H9 (cell line): ENCODE measurements around the gene TRPM5. TPM values are rescaled to one million over a fixed set of nuclear protein-coding genes. Genes with fewer than 3 reads are reported as not detected.

Experiments used
- DNase-seq: peaks from one replicate; pipeline ENCODE4 v3.0.0-alpha.2; 2017
- H2AFZ ChIP-seq: one replicate; pipeline ENCODE4 v1.6.1; 2013; ENCODE audit warnings: mild to moderate bottlenecking, low read length, control low read depth, moderate library complexity
- H2AK5ac ChIP-seq: 2 replicates; pipeline ENCODE4 v1.6.1; 2013; ENCODE audit warnings: low read length, control low read depth, mixed read lengths; ENCODE audit not compliant: insufficient read length
- H2BK120ac ChIP-seq: one replicate; pipeline ENCODE4 v1.6.1; 2013; ENCODE audit warnings: low read depth, mild to moderate bottlenecking, low read length, control low read depth, inconsistent platforms; ENCODE audit not compliant: poor library complexity, severe bottlenecking
- H2BK12ac ChIP-seq: 2 replicates; pipeline ENCODE4 v1.6.1; 2013; ENCODE audit warnings: low read length, control low read depth, mixed read lengths, low read depth; ENCODE audit not compliant: insufficient read length
- H2BK15ac ChIP-seq: 2 replicates; pipeline ENCODE4 v1.6.1; 2013; ENCODE audit warnings: low read depth, low read length, control low read depth
- H2BK20ac ChIP-seq: one replicate; pipeline ENCODE4 v1.6.1; 2013; ENCODE audit warnings: low read depth, mild to moderate bottlenecking, low read length, control low read depth, inconsistent platforms; ENCODE audit not compliant: poor library complexity, severe bottlenecking
- H2BK5ac ChIP-seq: 2 replicates; pipeline ENCODE4 v1.6.1; 2013; ENCODE audit warnings: low read length, control low read depth, mixed read lengths; ENCODE audit not compliant: insufficient read length
- H3K14ac ChIP-seq: 2 replicates; pipeline ENCODE4 v1.6.1; 2013; ENCODE audit warnings: low read length, control low read depth; ENCODE audit not compliant: insufficient read depth
- H3K18ac ChIP-seq: 2 replicates; pipeline ENCODE4 v1.6.1; 2013; ENCODE audit warnings: low read depth, mild to moderate bottlenecking, mixed read lengths, low read length, control low read depth; ENCODE audit not compliant: insufficient read length
- H3K23ac ChIP-seq: 2 replicates; pipeline ENCODE4 v1.6.1; 2013; ENCODE audit warnings: low read length, control low read depth, mixed read lengths, low read depth; ENCODE audit not compliant: insufficient read length
- H3K23me2 ChIP-seq: 2 replicates; pipeline ENCODE4 v1.6.1; 2013; ENCODE audit warnings: low read depth, mild to moderate bottlenecking, mixed read lengths, low read length, control low read depth; ENCODE audit not compliant: insufficient read length, poor library complexity, severe bottlenecking
- H3K27ac ChIP-seq: 2 replicates; pipeline ENCODE4 v1.5.1; 2013; ENCODE audit warnings: low read length, control low read depth, mixed read lengths, low read depth; ENCODE audit not compliant: insufficient read length
- H3K27me3 ChIP-seq: 2 replicates; pipeline ENCODE4 v1.6.1; 2013; ENCODE audit warnings: low read length, control low read depth, inconsistent platforms; ENCODE audit not compliant: insufficient read depth
- H3K4ac ChIP-seq: 2 replicates; pipeline ENCODE4 v1.6.1; 2013; ENCODE audit warnings: low read depth, mild to moderate bottlenecking, control low read depth, inconsistent platforms, low read length, moderate library complexity
- H3K4me1 ChIP-seq: 2 replicates; pipeline ENCODE4 v1.6.1; 2013; ENCODE audit warnings: low read length, control low read depth, inconsistent platforms; ENCODE audit not compliant: insufficient read depth
- H3K4me2 ChIP-seq: 2 replicates; pipeline ENCODE4 v1.6.1; 2013; ENCODE audit warnings: low read length, control low read depth, mixed read lengths; ENCODE audit not compliant: insufficient read length, insufficient read depth
- H3K56ac ChIP-seq: 2 replicates; pipeline ENCODE4 v1.6.1; 2013; ENCODE audit warnings: low read depth, mild to moderate bottlenecking, mixed read lengths, low read length, control low read depth; ENCODE audit not compliant: insufficient read length
- H3K79me1 ChIP-seq: 2 replicates; pipeline ENCODE4 v1.6.1; 2013; ENCODE audit warnings: low read depth, mild to moderate bottlenecking, moderate library complexity, low read length, control low read depth, inconsistent platforms; ENCODE audit not compliant: insufficient read depth, poor library complexity, severe bottlenecking
- H3K79me2 ChIP-seq: 2 replicates; pipeline ENCODE4 v1.6.1; 2013; ENCODE audit warnings: low read length, control low read depth, inconsistent platforms; ENCODE audit not compliant: insufficient read depth
- H3K9ac ChIP-seq: 2 replicates; pipeline ENCODE4 v1.6.1; 2013; ENCODE audit warnings: low read length, control low read depth, mixed read lengths; ENCODE audit not compliant: insufficient read length; ENCODE audit errors: extremely low read depth
- H3K9me3 ChIP-seq: one replicate; pipeline ENCODE4 v1.6.1; 2013; ENCODE audit warnings: low read depth, low read length, inconsistent platforms; ENCODE audit not compliant: control insufficient read depth
- H3T11ph ChIP-seq: one replicate; pipeline ENCODE4 v1.6.1; 2013; ENCODE audit warnings: mild to moderate bottlenecking, low read length, control low read depth, inconsistent platforms
- H4K20me1 ChIP-seq: one replicate; pipeline ENCODE4 v1.6.1; 2013; ENCODE audit not compliant: control insufficient read depth, insufficient read length, insufficient read depth
- H4K5ac ChIP-seq: 2 replicates; pipeline ENCODE4 v1.6.1; 2013; ENCODE audit warnings: low read depth, mild to moderate bottlenecking, mixed read lengths, low read length, control low read depth; ENCODE audit not compliant: insufficient read length
- H4K8ac ChIP-seq: replicated peaks from 2 replicates; pipeline ENCODE4 v1.6.1; 2013; ENCODE audit warnings: low read length, control low read depth, mixed read lengths, low read depth; ENCODE audit not compliant: insufficient read length
- H4K91ac ChIP-seq: 2 replicates; pipeline ENCODE4 v1.6.1; 2013; ENCODE audit warnings: low read depth, mild to moderate bottlenecking, moderate library complexity, mixed read lengths, low read length, control low read depth; ENCODE audit not compliant: insufficient read length
- H3K27ac Mint-ChIP-seq, 3 experiments: 2 replicates in 2 of 3; 3 replicates in 1 of 3; pipeline ENCODE4 v1.8.0; 2020 to 2021; ENCODE audit warnings: mixed read lengths in 3 of 3, mild to moderate bottlenecking in 1 of 3, moderate library complexity in 1 of 3
- H3K27me3 Mint-ChIP-seq: 2 replicates; pipeline ENCODE4 v1.8.0; 2021; ENCODE audit warnings: low read depth, mild to moderate bottlenecking, moderate library complexity, mixed read lengths
- H3K36me3 Mint-ChIP-seq, 3 experiments: 2 replicates in 2 of 3; 3 replicates in 1 of 3; pipeline ENCODE4 v1.8.0; 2020 to 2021; ENCODE audit warnings: low read depth in 3 of 3, mixed read lengths in 3 of 3; ENCODE audit not compliant: insufficient read depth in 1 of 3
- H3K4me1 Mint-ChIP-seq, 2 experiments: 2 replicates each; pipeline ENCODE4 v1.8.0; 2020; ENCODE audit warnings: mixed read lengths in 2 of 2
- H3K4me3 Mint-ChIP-seq, 2 experiments: 2 replicates in 1 of 2; 3 replicates in 1 of 2; pipeline ENCODE4 v1.8.0; 2020 to 2021; ENCODE audit warnings: mild to moderate bottlenecking in 2 of 2, mixed read lengths in 2 of 2, moderate library complexity in 1 of 2
- H3K9me3 Mint-ChIP-seq, 2 experiments: 2 replicates in 1 of 2; 3 replicates in 1 of 2; pipeline ENCODE4 v1.8.0; 2020; ENCODE audit warnings: mild to moderate bottlenecking in 2 of 2, mixed read lengths in 2 of 2, moderate library complexity in 1 of 2
- CTCF ChIP-seq: fragments of 200-600 bp; sonication (generic); conservative IDR thresholded peaks from 3 replicates; pipeline ENCODE4 v1.8.0; 2021; ENCODE audit warnings: antibody characterized with exemption, mild to moderate bottlenecking
- WGBS: extraction: QIAGEN DNeasy Blood & Tissue Kit; methylation state at CpG from one replicate; pipeline ENCODE4 v1.1.7; 2013; ENCODE audit warnings: missing lambda C conversion rate, low lambda C conversion rate, mixed read lengths; ENCODE audit not compliant: insufficient read length; ENCODE audit errors: extremely low coverage; 5-methylcytosine and 5-hydroxymethylcytosine counted together
- total RNA-seq: library from RNA; stranded (reverse); gene quantifications from 2 replicates; pipeline ENCODE4 v1.2.1, GENCODE V29; 2021

The TRPM5 gene
- total RNA-seq, 1 experiment from 2014 or later = 0.09 TPM

GRCh38 chr11:2394818-2395105 lies 49.6 kb downstream of the TRPM5 start:
- Mint-ChIP-seq H3K4me3 (no peak overlapping the region), H3K4me1 (peaks cover 6 to 11% of the 10 kb centered on the region in 2 experiments), H3K27me3 (no peaks in the 10 kb centered on the region), H3K9me3 (no peaks in the 10 kb centered on the region), H3K27ac (no peak overlapping the region), H3K36me3 (peaks cover 4 to 24% (median 18%) of the 10 kb centered on the region in 3 experiments)
- H3K56ac ChIP-seq = no peak overlapping the region
- no peak for TF ChIP-seq CTCF
- H3K9me3 ChIP-seq = no peaks in the 10 kb centered on the region
- H2BK20ac ChIP-seq = no peak overlapping the region
- no peak overlapping the region for H3K14ac ChIP-seq
- H2AK5ac ChIP-seq = no peak overlapping the region
- H3K79me1 ChIP-seq = no peaks in the 10 kb centered on the region
- no CpG with 5 or more reads among the region's 8 CpGs for WGBS
- peaks cover 4% of the 10 kb centered on the region for H3K23me2 ChIP-seq
- no peak overlapping the region for H4K5ac ChIP-seq
- no peak overlapping the region for H3K4me2 ChIP-seq
- no peak overlapping the region for H2BK5ac ChIP-seq
- no peaks in the 10 kb centered on the region; the same call in 1 of the 2 replicates for H3K79me2 ChIP-seq
- H3K23ac ChIP-seq = no peak overlapping the region
- no peaks in the 10 kb centered on the region for H3K4me1 ChIP-seq
- H3K4ac ChIP-seq = no peak overlapping the region
- H3K18ac ChIP-seq = no peak overlapping the region
- H3K9ac ChIP-seq = no peak overlapping the region
- no peak overlapping the region for H4K91ac ChIP-seq
- H2BK120ac ChIP-seq = no peak overlapping the region
- H2BK12ac ChIP-seq = no peak overlapping the region
- H2BK15ac ChIP-seq = no peak overlapping the region
- no peak overlapping the region for H2AFZ ChIP-seq
- H3K27ac ChIP-seq = no peak overlapping the region
- H3T11ph ChIP-seq = no peak overlapping the region
- H3K27me3 ChIP-seq = no peaks in the 10 kb centered on the region
- H4K8ac ChIP-seq = no peak overlapping the region
- no peaks in the 10 kb centered on the region for H4K20me1 ChIP-seq
- DNase-seq = no peak

Other genes with a start within 250 kb of the TRPM5 start
- gene ASCL2, start 173.9 kb downstream of the TRPM5 start, total RNA-seq = 0.35 TPM in 2 replicates
- not detected in 2 replicates for gene C11orf21, start 142.6 kb downstream of the TRPM5 start, total RNA-seq
- not detected in 2 replicates for gene TSPAN32, start 142.5 kb downstream of the TRPM5 start, total RNA-seq
- 246 and 250 TPM in 2 replicates for gene CD81, start 67.2 kb downstream of the TRPM5 start, total RNA-seq
- 51.0 and 59.4 TPM in 2 replicates for gene TSSC4, start 43.8 kb downstream of the TRPM5 start, total RNA-seq
- 2.2 and 2.3 TPM in 2 replicates for gene KCNQ1, start 494 bp upstream of the TRPM5 start, total RNA-seq